Urothelium cell line (cell line): ENCODE data around the gene RBM10.

Source experiments
- DNase-seq: peaks from one replicate; pipeline ENCODE4 v3.0.0; 2011; ENCODE audit warnings: low spot score, mixed read lengths
- FAIRE-seq: peaks from 2 replicates; lab custom pipeline; 2011; peaks lifted over from hg19 to GRCh38; lab: Jason Lieb, UNC

The RBM10 gene

GRCh38 chrX:47232197-47232802 lies 87.3 kb downstream of the RBM10 start:
- DNase-seq (no peak), FAIRE-seq (no peak)

GRCh38 chrX:47232803-47233332 lies 87.8 kb downstream of the RBM10 start, which contains the start of gene USP11:
TSS of gene USP11 (plus strand) at chrX:47233009. CDS start at chrX:47233044, 35 bp downstream.
- DNase-seq (peak; percentile 37), FAIRE-seq (no peak)

- DNase-seq (peak; percentile 85), FAIRE-seq (no peak)
Observed at GRCh38 chrX:47233333-47234113, 88.5 kb downstream of the RBM10 start.

- no peak for FAIRE-seq
- DNase-seq = no peak
Observed at GRCh38 chrX:47234583-47234982, 89.6 kb downstream of the RBM10 start.

- FAIRE-seq (no peak), DNase-seq (no peak)
Observed at GRCh38 chrX:47235691-47236103, 90.7 kb downstream of the RBM10 start.
